T-cell (primary cell): ENCODE measurements around the gene PEAK3. TPM values are rescaled to one million over a fixed set of nuclear protein-coding genes. Genes with fewer than 3 reads are reported as not detected.
"Not testable (repeated sequence)": the region's sequence is repeated elsewhere in the genome, so short reads cannot be mapped to it uniquely, and the experiment has no call there.

Experiments
- ATAC-seq, 4 experiments: fragments of 200-7000 bp in 3 of 4; fragments of 150-1000 bp in 1 of 4; cut with Tn5 transposase; replicated peaks in 1 of 4; 1 replicate in 3 of 4; 2 replicates in 1 of 4; pipeline ENCODE4 v1.10.0; 2021; ENCODE audit warnings: moderate library complexity in 3 of 4, mild to moderate bottlenecking in 2 of 4, moderate number of reproducible peaks in 1 of 4
- CTCF ChIA-PET, 2 donors: fragments of 300-600 bp; sonication (Branson Sonifier 250); formaldehyde crosslinking; loops; one replicate each; lab custom pipeline; 2022; ENCODE audit warnings: antibody characterized with exemption in 2 of 2; lab: Charles Lee
- POLR2A ChIA-PET, 2 donors: fragments of 300-600 bp; sonication (Branson Sonifier 250); formaldehyde crosslinking; loops; one replicate each; lab custom pipeline; 2022; ENCODE audit warnings: antibody characterized with exemption in 2 of 2; lab: Charles Lee
- DNase-seq, 35 experiments: peaks; one replicate each; pipeline versions ENCODE4 v3.0.0 to v3.0.0-alpha.2; 2013 to 2023
- H3K27ac ChIP-seq: one replicate; pipeline ENCODE4 v1.5.1; 2013; ENCODE audit warnings: low read length
- H3K27me3 ChIP-seq, 2 experiments: replicated peaks in 1 of 2; 1 replicate in 1 of 2; 2 replicates in 1 of 2; pipeline versions ENCODE4 v1.6.1 to v1.7.0; 2013; ENCODE audit warnings: low read length in 1 of 2, mixed read lengths in 1 of 2; ENCODE audit not compliant: control insufficient read depth in 2 of 2, insufficient read depth in 2 of 2; ENCODE audit errors: extremely low read depth in 1 of 2
- H3K36me3 ChIP-seq, 2 donors: 1 replicate in 1 of 2; 2 replicates in 1 of 2; pipeline versions ENCODE4 v1.6.1 to v1.7.0; 2013; ENCODE audit warnings: low read length in 1 of 2; ENCODE audit not compliant: control insufficient read depth in 2 of 2, insufficient read depth in 1 of 2; ENCODE audit errors: extremely low read depth in 1 of 2
- H3K4me1 ChIP-seq, 2 experiments: 1 replicate in 1 of 2; 2 replicates in 1 of 2; pipeline versions ENCODE4 v1.6.1 to v1.7.0; 2013; ENCODE audit warnings: low read length in 2 of 2, mixed read lengths in 1 of 2; ENCODE audit not compliant: insufficient read depth in 2 of 2, control insufficient read depth in 1 of 2; ENCODE audit errors: extremely low read depth in 1 of 2
- H3K4me3 ChIP-seq, 2 donors: 1 replicate in 1 of 2; 2 replicates in 1 of 2; pipeline versions ENCODE4 v1.5.1 to v1.7.0; 2013; ENCODE audit warnings: mild to moderate bottlenecking in 2 of 2, low read length in 1 of 2, moderate library complexity in 1 of 2; ENCODE audit not compliant: control insufficient read depth in 1 of 2; ENCODE audit errors: extremely low read depth in 1 of 2
- H3K9me3 ChIP-seq: 2 replicates; pipeline ENCODE4 v1.7.0; 2013
- H3K27ac Mint-ChIP-seq, 2 donors: one replicate each; pipeline ENCODE4 v1.8.0; 2020 to 2021; ENCODE audit warnings: mild to moderate bottlenecking in 2 of 2, mixed read lengths in 2 of 2
- H3K27me3 Mint-ChIP-seq, 2 donors: one replicate each; pipeline ENCODE4 v1.8.0; 2021 to 2022; ENCODE audit warnings: mixed read lengths in 2 of 2
- H3K36me3 Mint-ChIP-seq: one replicate; pipeline ENCODE4 v1.8.0; 2021; ENCODE audit warnings: mixed read lengths
- H3K4me1 Mint-ChIP-seq, 3 donors: one replicate each; pipeline ENCODE4 v1.8.0; 2020 to 2022; ENCODE audit warnings: mixed read lengths in 3 of 3, mild to moderate bottlenecking in 1 of 3
- H3K4me3 Mint-ChIP-seq, 3 donors: one replicate each; pipeline ENCODE4 v1.8.0; 2020 to 2022; ENCODE audit warnings: mild to moderate bottlenecking in 3 of 3, mixed read lengths in 3 of 3, moderate library complexity in 3 of 3
- H3K9me3 Mint-ChIP-seq, 3 donors: one replicate each; pipeline ENCODE4 v1.8.0; 2020 to 2022; ENCODE audit warnings: mixed read lengths in 3 of 3
- WGBS: methylation state at CpG from one replicate; pipeline ENCODE4 v1.1.5; 2013; ENCODE audit warnings: missing lambda C conversion rate; ENCODE audit not compliant: insufficient coverage; 5-methylcytosine and 5-hydroxymethylcytosine counted together
- total RNA-seq, 35 experiments: library from RNA in 6 of 35; stranded (reverse) in 6 of 35; fragments of 120-200 nt in 1 of 35; gene quantifications; one replicate each; pipeline versions ENCODE4 v1.2.1 to v1.2.4 and lab custom pipeline; 2013 to 2026

Gene PEAK3
- total RNA-seq, 5 donors from 2014 or later (not counting 1 experiment from before 2014, with no cell fraction given), result 0.22 to 0.49 (median 0.30) TPM; not detected in 2

DNA sequence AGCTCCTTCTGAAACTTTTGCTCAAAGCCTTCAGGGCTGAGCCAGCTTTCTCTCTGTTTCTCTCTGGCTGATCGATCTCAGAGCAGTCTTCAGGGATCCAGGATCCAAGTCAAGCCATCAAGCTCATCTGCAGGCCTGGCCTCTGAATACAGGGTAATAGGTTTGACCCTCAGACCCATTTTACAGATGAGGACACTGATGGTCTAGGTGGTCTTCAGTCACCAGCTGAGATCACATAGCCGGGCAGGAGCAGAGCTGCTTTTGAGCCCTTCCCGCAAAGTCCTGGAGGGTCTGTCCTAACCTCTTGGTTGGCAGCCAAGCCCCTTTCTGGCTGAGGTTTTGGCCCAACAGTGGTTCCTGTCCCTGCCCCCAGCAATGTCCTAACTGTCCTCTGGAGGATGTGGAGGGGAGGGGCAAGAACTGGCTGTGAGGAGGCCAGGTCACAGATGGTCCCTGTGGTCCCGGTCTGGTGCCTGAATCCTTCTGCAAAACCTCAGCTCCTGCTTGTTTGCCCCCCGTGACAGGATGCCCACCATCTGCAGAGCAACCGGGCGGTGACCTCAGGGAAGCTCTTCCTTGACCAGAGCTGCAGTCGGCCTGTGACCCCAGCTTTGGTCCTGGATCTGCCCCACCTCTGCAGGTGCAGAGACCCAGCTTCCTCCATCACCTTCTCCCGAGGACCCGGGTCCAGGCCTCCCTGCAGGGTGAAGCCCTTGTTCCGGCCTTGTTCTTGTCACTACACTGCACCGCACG lies 5.8 kb upstream of the PEAK3 start:
- H3K27me3 ChIP-seq, result peaks cover 0 to 6% of the 10 kb centered on the region in 2 experiments
- H3K9me3 ChIP-seq, result no peaks in the 10 kb centered on the region
- Mint-ChIP-seq H3K27ac (peak overlapping the region; percentile 91 to 95), H3K4me3 (no peak overlapping the region), H3K4me1 (peaks cover 22 to 32% (median 22%) of the 10 kb centered on the region in 3 donors), H3K9me3 (no peaks in the 10 kb centered on the region), H3K36me3 (peaks cover 2% of the 10 kb centered on the region), H3K27me3 (no peaks in the 10 kb centered on the region)
- H3K4me1 ChIP-seq, result peaks cover 7 to 38% of the 10 kb centered on the region in 2 experiments
- H3K4me3 ChIP-seq, result no peak overlapping the region
- ChIA-PET CTCF (no interaction called here), POLR2A (interaction anchor here (0.5 to 0.6 kb wide), 2 partner anchors 28 kb away, joined by 3 to 4 read pairs; no protein-coding TSS in a partner anchor)
- no peak overlapping the region for H3K27ac ChIP-seq
- 81% methylated on average over 13 of the region's 13 CpGs for WGBS
- H3K36me3 ChIP-seq, result no peaks in the 10 kb centered on the region
- ATAC-seq, result no peak
- DNase-seq, result no peak

DNA sequence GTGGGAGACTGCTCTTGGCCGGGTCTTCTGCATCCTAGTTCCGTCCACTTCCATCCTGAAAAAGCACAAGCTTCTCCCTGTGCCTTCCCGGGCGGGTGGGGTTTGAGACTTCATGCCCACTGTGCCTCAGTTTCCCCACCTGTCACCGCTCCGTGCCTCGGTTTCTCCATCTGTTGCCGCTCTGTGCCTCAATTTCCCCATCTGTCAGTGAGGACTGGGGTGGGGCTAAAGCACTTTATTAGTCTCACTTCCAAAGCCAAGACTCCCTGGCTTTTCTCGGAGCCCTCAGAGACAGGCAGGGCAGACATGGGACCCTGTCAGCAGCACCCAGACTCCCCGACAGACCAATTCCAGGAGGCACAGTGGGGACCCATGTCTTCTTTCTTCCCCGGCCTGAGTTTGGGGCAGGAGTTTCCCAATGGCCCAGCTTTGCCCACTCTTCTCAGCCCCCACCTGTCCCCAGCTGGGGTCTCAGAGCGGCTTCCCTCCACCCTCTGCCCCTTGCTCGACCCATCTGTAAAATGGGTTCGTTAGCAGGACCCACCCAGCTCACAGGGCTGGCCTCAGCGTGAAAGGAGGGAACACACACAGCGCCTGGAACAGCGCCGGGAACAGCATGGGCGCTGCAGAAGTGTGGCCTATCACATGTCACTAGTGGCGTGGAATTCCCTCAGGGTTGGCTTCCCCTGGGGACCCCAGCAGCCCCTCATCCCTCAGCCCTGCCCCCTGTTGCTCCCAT lies 4.6 kb upstream of the PEAK3 start:
- Mint-ChIP-seq H3K27ac (no peak overlapping the region), H3K4me1 (peaks cover 23 to 38% (median 31%) of the 10 kb centered on the region in 3 donors), H3K4me3 (no peak overlapping the region), H3K9me3 (no peaks in the 10 kb centered on the region), H3K27me3 (no peaks in the 10 kb centered on the region), H3K36me3 (no peaks in the 10 kb centered on the region)
- no peak for ATAC-seq
- H3K36me3 ChIP-seq, result no peaks in the 10 kb centered on the region
- H3K4me3 ChIP-seq, result no peak overlapping the region
- H3K4me1 ChIP-seq, result peaks cover 14 to 44% of the 10 kb centered on the region in 2 experiments
- H3K27me3 ChIP-seq, result peaks cover 0 to 6% of the 10 kb centered on the region in 2 experiments
- ChIA-PET POLR2A (no interaction called here), CTCF (no interaction called here)
- H3K9me3 ChIP-seq, result no peaks in the 10 kb centered on the region
- no peak for DNase-seq
- WGBS, result 99% methylated on average over 11 of the region's 20 CpGs
- H3K27ac ChIP-seq, result no peak overlapping the region

DNA sequence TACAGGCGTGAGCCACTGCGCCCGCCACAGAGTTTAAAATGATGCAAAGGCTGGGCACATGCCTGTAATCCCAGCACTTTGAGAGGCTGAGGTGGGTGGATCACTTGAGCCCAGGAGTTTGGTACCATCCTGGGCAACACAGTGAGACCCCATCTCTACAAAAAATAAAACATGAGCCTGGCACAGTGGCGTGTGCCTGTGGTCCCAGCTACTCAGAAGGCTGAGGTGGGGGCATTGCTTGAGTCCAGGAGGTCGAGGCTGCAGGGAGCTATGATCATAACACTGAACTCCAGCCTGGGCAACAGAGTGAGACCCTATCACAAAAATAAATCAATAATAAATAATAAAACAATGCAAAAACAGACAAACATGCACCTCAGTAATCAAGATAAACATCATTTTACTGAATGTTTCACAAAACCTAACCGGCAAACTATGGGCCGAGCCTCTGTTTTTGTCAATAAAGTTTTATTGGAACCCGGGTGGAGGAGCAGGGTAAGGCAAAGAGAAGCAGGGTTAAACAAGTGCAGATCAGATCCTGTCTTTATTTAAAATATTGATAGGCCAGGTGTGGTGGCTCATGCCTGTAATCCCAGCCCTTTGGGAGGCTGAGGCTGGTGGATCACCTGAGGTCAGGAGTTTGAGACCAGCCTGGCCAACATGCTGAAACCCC lies 2.0 kb upstream of the PEAK3 start:
- Histone ChIP-seq H3K36me3 (no peaks in the 10 kb centered on the region), H3K27me3 (no peaks in the 10 kb centered on the region), H3K9me3 (no peaks in the 10 kb centered on the region), H3K27ac (no peak overlapping the region), H3K4me3 (no peak overlapping the region), H3K4me1 (peaks cover 7 to 34% of the 10 kb centered on the region in 2 experiments)
- DNase-seq (no peak), ATAC-seq (no peak)
- ChIA-PET POLR2A (interaction anchor here in 1 of 2 donors (0.6 kb wide), 1 partner anchor 830 kb away, joined by 3 read pairs; no protein-coding TSS in a partner anchor), CTCF (no interaction called here)
- Mint-ChIP-seq H3K27me3 (no peaks in the 10 kb centered on the region), H3K9me3 (no peaks in the 10 kb centered on the region), H3K27ac (no peak overlapping the region), H3K4me1 (peaks cover 15 to 27% (median 24%) of the 10 kb centered on the region in 3 donors), H3K36me3 (no peaks in the 10 kb centered on the region), H3K4me3 (no peak overlapping the region)
- 100% methylated on average over 1 of the region's 8 CpGs for WGBS

DNA sequence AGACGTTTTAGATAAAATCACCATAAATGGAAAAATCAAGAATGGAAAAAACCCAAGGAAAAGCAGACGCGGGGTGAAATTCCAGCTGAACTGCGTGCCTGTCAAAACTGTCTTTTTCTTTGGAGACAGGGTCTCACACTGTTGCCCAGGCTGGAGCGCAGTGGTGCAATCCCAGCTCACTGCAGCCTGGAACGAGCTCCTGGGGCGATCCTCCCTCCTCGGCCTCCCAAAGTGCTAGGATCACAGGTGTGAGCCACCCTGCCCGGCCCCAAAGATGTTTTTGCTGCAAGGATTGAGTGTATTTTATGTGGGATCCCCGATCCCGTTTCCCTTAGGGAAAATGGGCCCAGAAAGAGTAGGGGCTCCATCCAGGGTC lies 875 bp upstream of the PEAK3 start:
- CTCF ChIA-PET, result no interaction called here
- no peaks in the 10 kb centered on the region for H3K9me3 ChIP-seq
- Mint-ChIP-seq H3K9me3 (no peaks in the 10 kb centered on the region), H3K4me1 (peaks cover 6 to 17% (median 15%) of the 10 kb centered on the region in 3 donors), H3K36me3 (no peaks in the 10 kb centered on the region), H3K27ac (peak overlapping the region; percentile 49 to 55), H3K27me3 (no peaks in the 10 kb centered on the region), H3K4me3 (peak overlapping the region; percentile 43 to 66 (median 46))
- POLR2A ChIA-PET, result no interaction called here
- WGBS, result 94% methylated on average over 9 of the region's 11 CpGs
- H3K4me3 ChIP-seq, result no peak overlapping the region
- no peak overlapping the region for H3K27ac ChIP-seq
- no peak for ATAC-seq
- H3K36me3 ChIP-seq, result no peaks in the 10 kb centered on the region
- H3K4me1 ChIP-seq, result peaks cover 7 to 25% of the 10 kb centered on the region in 2 experiments
- DNase-seq, result no peak
- H3K27me3 ChIP-seq, result no peaks in the 10 kb centered on the region

- H3K27me3 ChIP-seq, POLR2A ChIA-PET, H3K27me3 Mint-ChIP-seq, H3K9me3 ChIP-seq, H3K36me3 ChIP-seq, H3K9me3 Mint-ChIP-seq, H3K36me3 Mint-ChIP-seq, DNase-seq, H3K27ac ChIP-seq: not testable (repeated sequence)
- Histone ChIP-seq H3K4me3 (peak overlapping the region; percentile 10 to 35), H3K4me1 (peaks cover 7 to 25% of the 10 kb centered on the region in 2 experiments)
- WGBS, result 19% methylated on average over 6 of the region's 16 CpGs
- Mint-ChIP-seq H3K4me3 (peak overlapping the region; percentile 51 to 66 (median 64)), H3K4me1 (peaks cover 6 to 20% (median 19%) of the 10 kb centered on the region in 3 donors), H3K27ac (peak overlapping the region in 1 of 2 donors; percentile 55)
- CTCF ChIA-PET, result interaction anchor here in 1 of 2 donors (0.6 kb wide), 1 partner anchor 1285 kb away, joined by 3 read pairs; no protein-coding TSS in a partner anchor
- ATAC-seq, result peak in 1 of 4 experiments; percentile 17
Observed at GRCh38 chr19:2281265-2282061, 512 bp downstream of the PEAK3 start.
